OCI-LY3 (cell line): ENCODE data around the gene SPNS2.

Source experiments
- H2AFZ ChIP-seq: fragments of 200-600, 300-600 bp; shearing (Covaris generic); 2 replicates; pipeline ENCODE4 v1.6.0; 2014; ENCODE audit warnings: antibody characterized with exemption, low read depth, low read length
- H3K27ac ChIP-seq: fragments of 200-600, 300-600 bp; sonication (generic); 2 replicates; pipeline ENCODE4 v1.5.1; 2014; ENCODE audit warnings: mild to moderate bottlenecking, low read length, moderate library complexity, mixed read lengths
- H3K27me3 ChIP-seq: fragments of 200-600, 300-600 bp; sonication (generic); 2 replicates; pipeline ENCODE4 v1.6.1; 2014; ENCODE audit warnings: low read depth, low read length, mixed read lengths
- H3K36me3 ChIP-seq: fragments of 200-600, 300-600 bp; sonication (generic); replicated peaks from 2 replicates; pipeline ENCODE3; 2014; ENCODE audit warnings: low read depth, low read length, mixed read lengths
- H3K4me1 ChIP-seq: fragments of 300-600, 200-600 bp; sonication (generic); 2 replicates; pipeline ENCODE4 v1.6.1; 2014; ENCODE audit warnings: low read length, mixed read lengths
- H3K4me2 ChIP-seq: fragments of 200-600, 300-600 bp; sonication (generic); 2 replicates; pipeline ENCODE4 v1.6.1; 2014; ENCODE audit warnings: low read length, mixed read lengths
- H3K4me3 ChIP-seq: fragments of 300-600, 200-600 bp; sonication (generic); 2 replicates; pipeline ENCODE4 v1.5.1; 2014; ENCODE audit warnings: antibody characterized with exemption, mild to moderate bottlenecking, low read length, moderate library complexity
- H3K79me2 ChIP-seq: fragments of 300-600, 200-600 bp; shearing (Covaris generic); 2 replicates; pipeline ENCODE4 v1.6.1; 2014; ENCODE audit warnings: mild to moderate bottlenecking, low read length, mixed read lengths
- H3K9ac ChIP-seq: fragments of 300-600, 200-600 bp; shearing (Covaris generic); 2 replicates; pipeline ENCODE4 v1.6.0; 2014; ENCODE audit warnings: mild to moderate bottlenecking, low read length, moderate library complexity
- H3K9me3 ChIP-seq: fragments of 200-600, 300-600 bp; shearing (Covaris generic); 2 replicates; pipeline ENCODE4 v1.6.1; 2014; ENCODE audit warnings: low read length, mixed read lengths; ENCODE audit not compliant: insufficient read depth
- H4K20me1 ChIP-seq: fragments of 200-600, 300-600 bp; sonication (generic); 2 replicates; pipeline ENCODE4 v1.6.1; 2016; ENCODE audit warnings: low read length, mixed read lengths; ENCODE audit not compliant: insufficient read depth
- EZH2phosphoT487 ChIP-seq: fragments of 200-600 bp; shearing (Covaris generic); IDR thresholded peaks from 2 replicates; pipeline ENCODE4 v1.6.1; 2018; ENCODE audit warnings: antibody characterized with exemption, mixed run types, low read depth
- TF ChIP-seq, protein P1 (sequence below): fragments of 200-600, 300-600 bp; sonication (generic); IDR thresholded peaks from 2 replicates; pipeline ENCODE4 v1.5.1; 2014; ENCODE audit warnings: antibody characterized with exemption, low read length, low read depth

Gene SPNS2, protein sequence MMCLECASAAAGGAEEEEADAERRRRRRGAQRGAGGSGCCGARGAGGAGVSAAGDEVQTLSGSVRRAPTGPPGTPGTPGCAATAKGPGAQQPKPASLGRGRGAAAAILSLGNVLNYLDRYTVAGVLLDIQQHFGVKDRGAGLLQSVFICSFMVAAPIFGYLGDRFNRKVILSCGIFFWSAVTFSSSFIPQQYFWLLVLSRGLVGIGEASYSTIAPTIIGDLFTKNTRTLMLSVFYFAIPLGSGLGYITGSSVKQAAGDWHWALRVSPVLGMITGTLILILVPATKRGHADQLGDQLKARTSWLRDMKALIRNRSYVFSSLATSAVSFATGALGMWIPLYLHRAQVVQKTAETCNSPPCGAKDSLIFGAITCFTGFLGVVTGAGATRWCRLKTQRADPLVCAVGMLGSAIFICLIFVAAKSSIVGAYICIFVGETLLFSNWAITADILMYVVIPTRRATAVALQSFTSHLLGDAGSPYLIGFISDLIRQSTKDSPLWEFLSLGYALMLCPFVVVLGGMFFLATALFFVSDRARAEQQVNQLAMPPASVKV

DNA sequence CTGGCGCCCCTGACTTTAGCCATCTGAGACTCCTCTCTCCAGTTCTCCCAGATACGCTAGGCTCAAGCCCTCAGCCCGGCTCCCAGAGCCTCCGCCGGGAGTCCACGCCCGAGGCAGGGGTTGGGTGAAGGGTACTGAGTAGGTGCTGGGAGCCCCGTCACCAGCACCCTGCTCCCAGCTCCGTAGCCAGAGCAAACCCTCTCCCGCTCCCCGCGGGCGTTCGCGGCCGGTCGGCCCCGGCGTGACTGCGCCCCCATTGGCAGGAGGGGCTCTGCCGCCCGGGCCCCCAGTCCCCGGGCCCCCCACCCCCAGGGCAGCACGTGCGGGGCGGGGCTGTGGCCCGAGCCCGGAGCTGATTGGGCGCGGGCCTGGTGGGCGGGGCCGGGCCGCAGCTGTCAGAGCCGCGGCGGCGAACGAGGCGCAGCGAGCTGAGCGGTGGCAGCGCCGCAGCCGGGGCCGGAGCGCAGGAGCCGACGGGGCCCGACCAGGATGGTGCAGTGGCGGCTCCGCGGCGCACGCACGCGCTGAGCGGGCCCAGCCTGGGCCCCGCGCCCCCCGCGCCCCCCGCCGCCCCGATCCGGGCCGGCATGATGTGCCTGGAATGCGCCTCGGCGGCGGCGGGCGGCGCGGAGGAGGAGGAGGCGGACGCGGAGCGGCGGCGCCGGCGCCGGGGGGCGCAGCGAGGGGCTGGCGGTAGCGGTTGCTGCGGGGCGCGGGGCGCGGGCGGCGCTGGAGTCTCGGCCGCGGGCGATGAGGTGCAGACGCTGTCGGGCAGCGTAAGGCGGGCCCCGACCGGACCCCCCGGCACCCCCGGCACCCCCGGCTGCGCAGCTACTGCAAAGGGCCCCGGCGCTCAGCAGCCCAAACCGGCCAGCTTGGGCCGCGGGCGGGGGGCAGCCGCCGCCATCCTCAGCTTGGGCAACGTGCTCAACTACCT, at the start of gene SPNS2:
Gene SPNS2 (plus strand): TSS at position 421 of the 937 bp plus-strand sequence. CDS start 167 bp downstream, at position 588.
- H3K9me3 ChIP-seq, result no peaks in the 10 kb centered on the region
- peak within 1 kb of the TSS; percentile 91 for H3K4me2 ChIP-seq
- H2AFZ ChIP-seq, result no peak within 1 kb of the TSS
- H3K79me2 ChIP-seq, result no peaks in the 10 kb centered on the region
- H3K9ac ChIP-seq, result peak within 1 kb of the TSS; percentile 67
- H3K4me3 ChIP-seq, result peak within 1 kb of the TSS; percentile 69
- H3K4me1 ChIP-seq, result peaks cover 24% of the 10 kb centered on the region
- H3K27me3 ChIP-seq, result no peaks in the 10 kb centered on the region
- H3K36me3 ChIP-seq, result no peaks in the 10 kb centered on the region
- H3K27ac ChIP-seq, result peak within 1 kb of the TSS; percentile 89
- no peaks in the 10 kb centered on the region for H4K20me1 ChIP-seq
- TF ChIP-seq, protein P1, sequence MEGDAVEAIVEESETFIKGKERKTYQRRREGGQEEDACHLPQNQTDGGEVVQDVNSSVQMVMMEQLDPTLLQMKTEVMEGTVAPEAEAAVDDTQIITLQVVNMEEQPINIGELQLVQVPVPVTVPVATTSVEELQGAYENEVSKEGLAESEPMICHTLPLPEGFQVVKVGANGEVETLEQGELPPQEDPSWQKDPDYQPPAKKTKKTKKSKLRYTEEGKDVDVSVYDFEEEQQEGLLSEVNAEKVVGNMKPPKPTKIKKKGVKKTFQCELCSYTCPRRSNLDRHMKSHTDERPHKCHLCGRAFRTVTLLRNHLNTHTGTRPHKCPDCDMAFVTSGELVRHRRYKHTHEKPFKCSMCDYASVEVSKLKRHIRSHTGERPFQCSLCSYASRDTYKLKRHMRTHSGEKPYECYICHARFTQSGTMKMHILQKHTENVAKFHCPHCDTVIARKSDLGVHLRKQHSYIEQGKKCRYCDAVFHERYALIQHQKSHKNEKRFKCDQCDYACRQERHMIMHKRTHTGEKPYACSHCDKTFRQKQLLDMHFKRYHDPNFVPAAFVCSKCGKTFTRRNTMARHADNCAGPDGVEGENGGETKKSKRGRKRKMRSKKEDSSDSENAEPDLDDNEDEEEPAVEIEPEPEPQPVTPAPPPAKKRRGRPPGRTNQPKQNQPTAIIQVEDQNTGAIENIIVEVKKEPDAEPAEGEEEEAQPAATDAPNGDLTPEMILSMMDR, result no peak
- TF ChIP-seq EZH2phosphoT487, result no peak

DNA sequence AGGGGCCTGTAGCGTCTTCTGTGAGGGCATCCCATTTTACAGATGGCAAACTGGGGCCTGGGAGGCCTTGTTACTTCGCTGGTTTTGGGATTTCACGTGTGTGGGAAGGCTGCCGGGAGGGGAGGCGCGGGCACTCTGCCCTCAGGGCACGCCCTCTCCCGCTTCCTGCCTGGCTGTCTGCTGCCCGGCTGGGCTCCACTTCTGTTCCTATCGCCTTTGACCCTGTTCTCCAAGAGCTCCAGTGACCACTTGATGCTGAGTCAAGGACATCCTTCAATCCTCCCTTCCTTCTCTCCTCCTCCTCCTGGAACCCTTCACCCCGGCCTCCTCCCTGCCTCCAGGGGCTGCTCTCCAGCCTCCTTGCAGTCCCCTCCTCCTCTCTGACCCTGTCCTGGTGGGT, 48.9 kb upstream of the SPNS2 start:
- H3K4me1 ChIP-seq, result no peaks in the 10 kb centered on the region
- H3K4me3 ChIP-seq, result no peak overlapping the region
- H3K9me3 ChIP-seq, result no peaks in the 10 kb centered on the region
- TF ChIP-seq, protein P1, result no peak
- TF ChIP-seq EZH2phosphoT487, result no peak
- H3K9ac ChIP-seq, result no peak overlapping the region
- no peaks in the 10 kb centered on the region for H3K27me3 ChIP-seq
- H3K36me3 ChIP-seq, result no peaks in the 10 kb centered on the region
- no peaks in the 10 kb centered on the region for H3K79me2 ChIP-seq
- H3K27ac ChIP-seq, result no peak overlapping the region
- no peak overlapping the region for H3K4me2 ChIP-seq
- no peaks in the 10 kb centered on the region for H4K20me1 ChIP-seq
- no peak overlapping the region for H2AFZ ChIP-seq

DNA sequence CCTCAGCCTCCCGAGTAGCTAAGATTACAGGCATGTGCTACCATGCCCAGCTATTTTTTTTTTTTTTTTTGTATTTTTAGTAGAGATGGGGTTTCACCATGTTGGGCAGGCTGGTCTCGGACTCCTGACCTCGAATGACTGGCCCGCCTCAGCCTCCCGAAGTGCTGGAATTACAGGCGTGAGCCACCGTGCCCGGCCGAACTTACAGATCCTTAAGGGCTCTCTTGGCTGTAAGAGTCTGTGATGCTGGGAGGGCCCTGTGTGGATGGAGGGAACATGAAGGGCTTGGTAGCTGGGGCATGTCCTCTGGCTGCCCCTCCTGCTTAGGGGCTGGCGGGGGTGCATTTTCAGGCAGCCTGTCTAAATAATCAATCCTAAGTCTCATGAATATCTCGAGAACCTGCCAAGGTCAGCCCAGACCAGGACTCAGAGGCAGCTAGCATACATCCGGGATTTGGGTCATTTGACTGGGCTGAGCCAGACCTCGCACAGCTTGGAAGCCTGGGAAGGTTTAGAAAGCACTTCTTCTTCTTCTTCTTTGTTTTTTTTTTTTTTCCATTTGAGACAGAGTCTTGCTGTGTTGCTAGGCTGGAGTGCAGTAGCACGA, 47.9 kb upstream of the SPNS2 start:
- H3K36me3 ChIP-seq, result no peaks in the 10 kb centered on the region
- TF ChIP-seq, protein P1, result no peak
- TF ChIP-seq EZH2phosphoT487, result no peak

More for the DNA sequence above, 47.9 kb upstream of the SPNS2 start:
- no peaks in the 10 kb centered on the region for H4K20me1 ChIP-seq
- no peak overlapping the region for H3K4me2 ChIP-seq
- H3K4me3 ChIP-seq, result no peak overlapping the region
- H3K4me1 ChIP-seq, result no peaks in the 10 kb centered on the region
- H3K9me3 ChIP-seq, result no peaks in the 10 kb centered on the region
- H3K9ac ChIP-seq, result no peak overlapping the region
- no peak overlapping the region for H3K27ac ChIP-seq
- no peak overlapping the region for H2AFZ ChIP-seq
- H3K79me2 ChIP-seq, result no peaks in the 10 kb centered on the region
- H3K27me3 ChIP-seq, result no peaks in the 10 kb centered on the region
